Measurements from ENCODE around the gene RBCK1. TPM values are rescaled to one million over a fixed set of nuclear protein-coding genes. Genes with fewer than 3 reads are reported as not detected.

RBCK1 gene
- total RNA-seq, 1 donor from 2014 or later: 101 TPM

- Histone ChIP-seq H3K4me1 (peaks cover 8% of the 10 kb centered on the region), H3K27ac (no peak overlapping the region), H3K27me3 (no peaks in the 10 kb centered on the region), H3K9me3 (no peaks in the 10 kb centered on the region), H3K36me3 (no peaks in the 10 kb centered on the region), H3K4me3 (no peak overlapping the region)
- ATAC-seq (peak; percentile 41), DNase-seq (no peak)
- no peak for TF ChIP-seq CTCF (IDR thresholded peaks at IDR 0.05)
- intact Hi-C loops (cut with DNase I): no loop called here
These were observed 44.6 kb upstream of the RBCK1 start for GRCh38 chr20:363319-364078.

- Histone ChIP-seq H3K4me3 (no peak overlapping the region), H3K27ac (no peak overlapping the region), H3K9me3 (no peaks in the 10 kb centered on the region), H3K27me3 (no peaks in the 10 kb centered on the region), H3K4me1 (peaks cover 14% of the 10 kb centered on the region), H3K36me3 (no peaks in the 10 kb centered on the region)
- no peak for TF ChIP-seq CTCF (IDR thresholded peaks at IDR 0.05)
- ATAC-seq: no peak
- no peak for DNase-seq
- intact Hi-C loops (cut with DNase I): no loop called here
These were observed 42.9 kb upstream of the RBCK1 start for GRCh38 chr20:364905-365794.

- Histone ChIP-seq H3K9me3 (no peaks in the 10 kb centered on the region), H3K27me3 (no peaks in the 10 kb centered on the region), H3K27ac (no peak overlapping the region), H3K4me3 (no peak overlapping the region), H3K36me3 (no peaks in the 10 kb centered on the region), H3K4me1 (peaks cover 22% of the 10 kb centered on the region)
- TF ChIP-seq CTCF (IDR thresholded peaks at IDR 0.05): no peak
- no peak for DNase-seq
- intact Hi-C loops (cut with DNase I): no loop called here
- no peak for ATAC-seq
These were observed 41.9 kb upstream of the RBCK1 start for GRCh38 chr20:366041-366718.

- DNase-seq: no peak
- intact Hi-C loops (cut with DNase I): no loop called here
- no peak for ATAC-seq
- peaks cover 29% of the 10 kb centered on the region for H3K4me1 ChIP-seq
- no peaks in the 10 kb centered on the region for H3K27me3 ChIP-seq
- H3K36me3 ChIP-seq: no peaks in the 10 kb centered on the region
- no peaks in the 10 kb centered on the region for H3K9me3 ChIP-seq
- TF ChIP-seq CTCF (IDR thresholded peaks at IDR 0.05): no peak
- H3K27ac ChIP-seq: no peak overlapping the region
- no peak overlapping the region for H3K4me3 ChIP-seq
These were observed 41.2 kb upstream of the RBCK1 start for GRCh38 chr20:366719-367485.

- DNase-seq (no peak), ATAC-seq (no peak)
- intact Hi-C loops (cut with DNase I): no loop called here
- no peaks in the 10 kb centered on the region for H3K36me3 ChIP-seq
- TF ChIP-seq CTCF (IDR thresholded peaks at IDR 0.05): no peak
- no peaks in the 10 kb centered on the region for H3K9me3 ChIP-seq
- H3K27ac ChIP-seq: no peak overlapping the region
- peaks cover 30% of the 10 kb centered on the region for H3K4me1 ChIP-seq
- H3K4me3 ChIP-seq: no peak overlapping the region
- no peaks in the 10 kb centered on the region for H3K27me3 ChIP-seq
These were observed 40.6 kb upstream of the RBCK1 start for GRCh38 chr20:367486-367887.
